Ovary (tissue), 9 donors: Measurements from ENCODE around the gene GMNN. TPM values are rescaled to one million over a fixed set of nuclear protein-coding genes. Genes with fewer than 3 reads are reported as not detected.

Source experiments
- DNase-seq, 5 donors: peaks; one replicate each; pipeline ENCODE4 v3.0.0-alpha.2; 2019 to 2020
- H3K27ac ChIP-seq, 2 donors: fragments of 200-600 bp; one replicate each; pipeline versions ENCODE4 v1.5.1 to v1.8.0; 2019 to 2022
- H3K27me3 ChIP-seq: fragments of 200-600 bp; one replicate; pipeline ENCODE4 v1.8.0; 2022
- H3K36me3 ChIP-seq: fragments of 200-600 bp; sonication (generic); one replicate; pipeline ENCODE4 v1.5.1; 2019
- H3K4me1 ChIP-seq: one replicate; pipeline ENCODE4 v1.8.1; 2013; ENCODE audit warnings: mild to moderate bottlenecking, moderate library complexity; ENCODE audit not compliant: insufficient read depth
- H3K4me3 ChIP-seq: fragments of 200-600 bp; sonication (generic); one replicate; pipeline ENCODE4 v1.5.1; 2017
- H3K9me3 ChIP-seq, 2 donors: fragments of 200-600 bp in 1 of 2; sonication (generic) in 1 of 2; one replicate each; pipeline versions ENCODE4 v1.5.1 to v1.8.1; 2013 to 2019; ENCODE audit warnings: mild to moderate bottlenecking in 1 of 2, moderate library complexity in 1 of 2
- CTCF ChIP-seq, 3 donors: fragments of 450-650 bp in 2 of 3; fragments of 200-600 bp in 1 of 3; IDR thresholded peaks; one replicate each; pipeline versions ENCODE4 v1.5.1 to v1.8.0; 2016 to 2022; ENCODE audit warnings: antibody characterized with exemption in 3 of 3, mild to moderate bottlenecking in 1 of 3
- EP300 ChIP-seq: sonication (generic); formaldehyde crosslinking; IDR thresholded peaks from one replicate; pipeline ENCODE4 v1.6.1; 2017; ENCODE audit warnings: antibody characterized with exemption
- POLR2A ChIP-seq: fragments of 450-650 bp; IDR thresholded peaks from one replicate; pipeline ENCODE4 v1.6.1; 2017; ENCODE audit warnings: antibody characterized with exemption, mild to moderate bottlenecking, moderate library complexity
- WGBS, 3 donors: extraction: QIAGEN DNeasy Blood & Tissue Kit in 1 of 3; methylation state at CpG; one replicate each; pipeline versions ENCODE4 v1.1.5 to v1.1.7; 2013 to 2017; 5-methylcytosine and 5-hydroxymethylcytosine counted together
- intact Hi-C, 4 donors: fragments of 100-400 bp; cut with DNase I; formaldehyde crosslinking; loops; one replicate each; pipeline versions ENCODE4 v1.11.0 to v1.15.1; 2022 to 2023
- polyA plus RNA-seq, 2 donors: library from polyadenylated mRNA; stranded (reverse); fragments of 200-250 nt in 1 of 2; fragments of 350-450 nt in 1 of 2; fragmentation: Illumina TruSeq in 1 of 2; extraction: RNeasy Lipid Tissue Mini Kit (QIAGEN cat#74804) in 1 of 2; gene quantifications; one replicate each; pipeline ENCODE4 v1.2.3, GENCODE V29; 2013 to 2014
- total RNA-seq, 7 donors: library from RNA; depleted of rRNA in 2 of 7; stranded (reverse); fragments of >200 nt in 2 of 7; fragmentation: NEBNext Ultra II Directional in 3 of 7; extraction: Animal tissue kit (Norgen Biotek cat#: 25700) in 3 of 7; gene quantifications; one replicate each; pipeline versions ENCODE4 v1.1.0 to v1.2.4, GENCODE V29; 2016 to 2023
- donor health status: DM: no; HTN: no; CAD: no; lungs with moderate emphysema.
- donor health status: DM: no; HTN: no; CAD: no.
- donor health status: Bipolar disorder and iron deficiency.
- donor health status: DM: yes; HTN: yes; CAD: no.
- donor health status: DM: no; HTN: no; CAD: no.
- donor health status: DM: yes; HTN: yes; CAD: no.

GMNN gene
- total and polyA plus RNA-seq, 9 donors, result 4.7 to 36.1 (median 9.4) TPM

GRCh38 chr6:24759718-24760117, 15.0 kb upstream of the GMNN start:
- H3K9me3 ChIP-seq, result no peaks in the 10 kb centered on the region
- no peak for TF ChIP-seq EP300
- no peak for TF ChIP-seq CTCF (IDR thresholded peaks at IDR 0.05)
- TF ChIP-seq POLR2A, result no peak
- WGBS, 3 donors, result 66 to 80% (median 68%) methylated on average over 3 of the region's 3 CpGs
- intact Hi-C loops, result loop anchor here in 3 of 4 donors (5.0 to 10.0 kb wide), 3 partner anchors 175 to 185 kb away; no protein-coding TSS in a partner anchor
- DNase-seq, result no peak
- H3K36me3 ChIP-seq, result no peaks in the 10 kb centered on the region
- H3K4me3 ChIP-seq, result no peak overlapping the region
- no peak overlapping the region for H3K27ac ChIP-seq
- no peaks in the 10 kb centered on the region for H3K27me3 ChIP-seq
- H3K4me1 ChIP-seq, result peaks cover 2% of the 10 kb centered on the region

GRCh38 chr6:24760210-24760609, 14.5 kb upstream of the GMNN start:
- Histone ChIP-seq H3K27ac (no peak overlapping the region), H3K4me3 (no peak overlapping the region), H3K4me1 (peaks cover 2% of the 10 kb centered on the region), H3K9me3 (no peaks in the 10 kb centered on the region), H3K27me3 (no peaks in the 10 kb centered on the region), H3K36me3 (no peaks in the 10 kb centered on the region)
- intact Hi-C loops, result loop anchor here in 3 of 4 donors (5.0 to 10.0 kb wide), 3 partner anchors 175 to 185 kb away; no protein-coding TSS in a partner anchor
- WGBS, 3 donors, result 92 to 95% (median 92%) methylated on average over 5 of the region's 5 CpGs
- no peak for TF ChIP-seq EP300
- no peak for TF ChIP-seq POLR2A
- TF ChIP-seq CTCF (IDR thresholded peaks at IDR 0.05), result no peak
- no peak for DNase-seq

GRCh38 chr6:24761193-24761835, 13.4 kb upstream of the GMNN start:
- intact Hi-C loops, result loop anchor here in 3 of 4 donors (5.0 to 10.0 kb wide), 3 partner anchors 177 to 187 kb away; no protein-coding TSS in a partner anchor
- no peaks in the 10 kb centered on the region for H3K9me3 ChIP-seq
- H3K27ac ChIP-seq, result no peak overlapping the region
- H3K36me3 ChIP-seq, result no peaks in the 10 kb centered on the region
- peaks cover 2% of the 10 kb centered on the region for H3K4me1 ChIP-seq
- 85 to 92% (median 87%) methylated on average over 17 of the region's 17 CpGs for whole genome bisulfite sequencing, 3 donors
- H3K27me3 ChIP-seq, result no peaks in the 10 kb centered on the region
- TF ChIP-seq EP300 (no peak), POLR2A (no peak), CTCF (IDR thresholded peaks at IDR 0.05) (no peak)
- DNase-seq, result no peak
- no peak overlapping the region for H3K4me3 ChIP-seq

GRCh38 chr6:24761851-24762250, 12.9 kb upstream of the GMNN start:
- no peak for DNase-seq
- TF ChIP-seq CTCF (IDR thresholded peaks at IDR 0.05) (no peak), EP300 (no peak), POLR2A (no peak)
- intact Hi-C loops, result loop anchor here in 3 of 4 donors (5.0 to 10.0 kb wide), 3 partner anchors 177 to 187 kb away; no protein-coding TSS in a partner anchor

More at GRCh38 chr6:24761851-24762250, 12.9 kb upstream of the GMNN start:
- Histone ChIP-seq H3K4me1 (peaks cover 2% of the 10 kb centered on the region), H3K27me3 (no peaks in the 10 kb centered on the region), H3K9me3 (no peaks in the 10 kb centered on the region), H3K36me3 (no peaks in the 10 kb centered on the region), H3K27ac (no peak overlapping the region), H3K4me3 (no peak overlapping the region)
